ENCODE data around the gene PIAS4.

PIAS4 gene

GRCh38 chr19:4043966-4044715 lies 36.6 kb downstream of the PIAS4 start:
- Mint-ChIP-seq H3K4me1 (peaks cover 3 to 13% of the 10 kb centered on the region in 2 donors), H3K36me3 (peaks cover 16 to 29% of the 10 kb centered on the region in 2 donors), H3K4me3 (peak overlapping the region in 1 of 2 donors; percentile 51), H3K9me3 (no peaks in the 10 kb centered on the region), H3K27ac (peak overlapping the region; percentile 69), H3K27me3 (no peaks in the 10 kb centered on the region)
- DNase-seq = no peak
- ATAC-seq (replicated peaks) = no peak

- Mint-ChIP-seq H3K27me3 (no peaks in the 10 kb centered on the region), H3K4me1 (peaks cover 6 to 11% of the 10 kb centered on the region in 2 donors), H3K9me3 (no peaks in the 10 kb centered on the region), H3K27ac (no peak overlapping the region), H3K36me3 (peaks cover 22 to 33% of the 10 kb centered on the region in 2 donors), H3K4me3 (no peak overlapping the region)
- no peak for ATAC-seq (replicated peaks)
- no peak for DNase-seq
These were observed 37.5 kb downstream of the PIAS4 start for GRCh38 chr19:4044990-4045465.

- Mint-ChIP-seq H3K4me1 (peaks cover 9 to 10% of the 10 kb centered on the region in 2 donors), H3K36me3 (peaks cover 23 to 33% of the 10 kb centered on the region in 2 donors), H3K9me3 (no peaks in the 10 kb centered on the region), H3K27me3 (no peaks in the 10 kb centered on the region), H3K4me3 (no peak overlapping the region), H3K27ac (no peak overlapping the region)
- no peak for ATAC-seq (replicated peaks)
- DNase-seq = no peak
These were observed 38.2 kb downstream of the PIAS4 start for GRCh38 chr19:4045597-4046361.

GRCh38 chr19:4046362-4046691 lies 38.8 kb downstream of the PIAS4 start:
- Mint-ChIP-seq H3K9me3 (peaks cover 0 to 1% of the 10 kb centered on the region in 2 donors), H3K27me3 (no peaks in the 10 kb centered on the region), H3K27ac (no peak overlapping the region), H3K36me3 (peaks cover 27 to 35% of the 10 kb centered on the region in 2 donors), H3K4me1 (peaks cover 13 to 14% of the 10 kb centered on the region in 2 donors), H3K4me3 (no peak overlapping the region)
- DNase-seq (no peak), ATAC-seq (replicated peaks) (no peak)

GRCh38 chr19:4046946-4047683 lies 39.6 kb downstream of the PIAS4 start:
- Mint-ChIP-seq H3K4me3 (no peak overlapping the region), H3K27me3 (no peaks in the 10 kb centered on the region), H3K9me3 (peaks cover 0 to 2% of the 10 kb centered on the region in 2 donors), H3K4me1 (peaks cover 14 to 17% of the 10 kb centered on the region in 2 donors), H3K36me3 (peaks cover 31 to 41% of the 10 kb centered on the region in 2 donors), H3K27ac (no peak overlapping the region)
- ATAC-seq (replicated peaks) (no peak), DNase-seq (no peak)

GRCh38 chr19:4049432-4049831 lies 41.9 kb downstream of the PIAS4 start:
- no peak overlapping the region for H3K4me3 Mint-ChIP-seq
- DNase-seq (no peak), ATAC-seq (replicated peaks) (peak in 1 of 2 donors; percentile 14)
- peaks cover 22 to 31% of the 10 kb centered on the region in 2 donors for H3K4me1 Mint-ChIP-seq
- H3K36me3 Mint-ChIP-seq = peaks cover 36 to 49% of the 10 kb centered on the region in 2 donors
- peak overlapping the region; percentile 10 for H3K27ac Mint-ChIP-seq
- H3K9me3 Mint-ChIP-seq = peaks cover 0 to 7% of the 10 kb centered on the region in 2 donors
- no peaks in the 10 kb centered on the region for H3K27me3 Mint-ChIP-seq

- DNase-seq (no peak), ATAC-seq (replicated peaks) (no peak)
- Mint-ChIP-seq H3K27ac (peak overlapping the region; percentile 80), H3K9me3 (peaks cover 0 to 7% of the 10 kb centered on the region in 2 donors), H3K36me3 (peaks cover 45 to 51% of the 10 kb centered on the region in 2 donors), H3K27me3 (no peaks in the 10 kb centered on the region), H3K4me1 (peaks cover 25 to 32% of the 10 kb centered on the region in 2 donors), H3K4me3 (no peak overlapping the region)
These were observed 43.9 kb downstream of the PIAS4 start for GRCh38 chr19:4051175-4052101.

GRCh38 chr19:4052114-4052992 lies 44.8 kb downstream of the PIAS4 start:
- DNase-seq = no peak
- peaks cover 0 to 7% of the 10 kb centered on the region in 2 donors for H3K9me3 Mint-ChIP-seq
- H3K36me3 Mint-ChIP-seq = peaks cover 47 to 55% of the 10 kb centered on the region in 2 donors
- no peaks in the 10 kb centered on the region for H3K27me3 Mint-ChIP-seq
- ATAC-seq (replicated peaks) = no peak
- peak overlapping the region; percentile 41 for H3K4me3 Mint-ChIP-seq
- H3K27ac Mint-ChIP-seq = peak overlapping the region; percentile 73
- peaks cover 25 to 34% of the 10 kb centered on the region in 2 donors for H3K4me1 Mint-ChIP-seq

- H3K36me3 Mint-ChIP-seq = peaks cover 51 to 60% of the 10 kb centered on the region in 2 donors
- H3K27me3 Mint-ChIP-seq = no peaks in the 10 kb centered on the region
- peak overlapping the region; percentile 73 for H3K27ac Mint-ChIP-seq
- peaks cover 27 to 41% of the 10 kb centered on the region in 2 donors for H3K4me1 Mint-ChIP-seq
- peaks cover 0 to 7% of the 10 kb centered on the region in 2 donors for H3K9me3 Mint-ChIP-seq
- H3K4me3 Mint-ChIP-seq = peak overlapping the region; percentile 41
- no peak for DNase-seq
- no peak for ATAC-seq (replicated peaks)
These were observed 45.5 kb downstream of the PIAS4 start for GRCh38 chr19:4052993-4053422.

- H3K27me3 Mint-ChIP-seq = no peaks in the 10 kb centered on the region
- H3K9me3 Mint-ChIP-seq = peaks cover 0 to 7% of the 10 kb centered on the region in 2 donors
- no peak for DNase-seq
- no peak for ATAC-seq (replicated peaks)
- H3K4me3 Mint-ChIP-seq = peak overlapping the region in 1 of 2 donors; percentile 11
- peaks cover 27 to 47% of the 10 kb centered on the region in 2 donors for H3K4me1 Mint-ChIP-seq
- H3K36me3 Mint-ChIP-seq = peaks cover 51 to 60% of the 10 kb centered on the region in 2 donors
- peak overlapping the region; percentile 74 for H3K27ac Mint-ChIP-seq
These were observed 46.1 kb downstream of the PIAS4 start for GRCh38 chr19:4053423-4054324.

- ATAC-seq (replicated peaks) = no peak
- Mint-ChIP-seq H3K27me3 (no peaks in the 10 kb centered on the region), H3K4me1 (peaks cover 27 to 56% of the 10 kb centered on the region in 2 donors), H3K36me3 (peaks cover 50 to 59% of the 10 kb centered on the region in 2 donors), H3K4me3 (no peak overlapping the region), H3K27ac (no peak overlapping the region), H3K9me3 (peaks cover 0 to 7% of the 10 kb centered on the region in 2 donors)
- no peak for DNase-seq
These were observed 47.1 kb downstream of the PIAS4 start for GRCh38 chr19:4054441-4055208.

Data from stimulated activated naive B cell treated with anti-CD40 and anti-IgM and Interleukin-4, amounts not matched to agents 10 μg/mL and 1 μg/mL and 100 μg/mL, for 72 hours (primary cell).